IPS DF 4.7 (cell line): Measurements from ENCODE around the gene SV2C.
"Not testable (repeated sequence)": the region's sequence is repeated elsewhere in the genome, so short reads cannot be mapped to it uniquely, and the experiment has no call there.

ENCODE experiments used
- DNase-seq: peaks from one replicate; pipeline ENCODE4 v3.0.0-alpha.2; 2013; ENCODE audit warnings: low spot score; ENCODE audit errors: extremely low read depth

Gene SV2C

GRCh38 chr5:76294573-76294972 lies 211.4 kb downstream of the SV2C start:
- DNase-seq = no peak

- no peak for DNase-seq
Measured at GRCh38 chr5:76298852-76299251, 215.7 kb downstream of the SV2C start.

GRCh38 chr5:76299592-76299991 lies 216.4 kb downstream of the SV2C start:
- no peak for DNase-seq

- DNase-seq = not testable (repeated sequence)
Measured at GRCh38 chr5:76301932-76302331, 218.7 kb downstream of the SV2C start.

GRCh38 chr5:76302661-76303060 lies 219.5 kb downstream of the SV2C start:
- DNase-seq = not testable (repeated sequence)

- DNase-seq = no peak
Measured at GRCh38 chr5:76303921-76304320, 220.7 kb downstream of the SV2C start.

- DNase-seq = no peak
Measured at GRCh38 chr5:76305269-76305668, 222.1 kb downstream of the SV2C start.

- no peak for DNase-seq
Measured at GRCh38 chr5:76305775-76306174, 222.6 kb downstream of the SV2C start.

GRCh38 chr5:76310208-76310607 lies 227.0 kb downstream of the SV2C start:
- no peak for DNase-seq

- no peak for DNase-seq
Measured at GRCh38 chr5:76312783-76313182, 229.6 kb downstream of the SV2C start.

- no peak for DNase-seq
Measured at GRCh38 chr5:76314643-76315042, 231.5 kb downstream of the SV2C start.

GRCh38 chr5:76319673-76320072 lies 236.5 kb downstream of the SV2C start:
- no peak for DNase-seq

GRCh38 chr5:76323494-76323893 lies 240.3 kb downstream of the SV2C start:
- not testable (repeated sequence) for DNase-seq

- DNase-seq = no peak
Measured at GRCh38 chr5:76325326-76325725, 242.1 kb downstream of the SV2C start.

- no peak for DNase-seq
Measured at GRCh38 chr5:76325876-76326491, 242.8 kb downstream of the SV2C start.

- no peak for DNase-seq
Measured at GRCh38 chr5:76326577-76327302, 243.6 kb downstream of the SV2C start.

GRCh38 chr5:76329346-76329745 lies 246.2 kb downstream of the SV2C start:
- no peak for DNase-seq

GRCh38 chr5:76331126-76331525 lies 247.9 kb downstream of the SV2C start:
- DNase-seq = no peak

- DNase-seq = no peak
Measured at GRCh38 chr5:76332102-76332501, 248.9 kb downstream of the SV2C start.

GRCh38 chr5:76332611-76333205 lies 249.5 kb downstream of the SV2C start:
- DNase-seq = no peak

GRCh38 chr5:76333571-76333970 lies 250.4 kb downstream of the SV2C start:
- no peak for DNase-seq

- no peak for DNase-seq
Measured at GRCh38 chr5:76334574-76334973, 251.4 kb downstream of the SV2C start.

GRCh38 chr5:76335451-76335850 lies 252.3 kb downstream of the SV2C start:
- DNase-seq = not testable (repeated sequence)
